ENCODE measurements around the gene TMEM217.

- TF ChIP-seq POLR2AphosphoS5 (IDR thresholded peaks at IDR 0.05; ENCODE audit: low read depth, low read length) (no peak), SIN3A (IDR thresholded peaks at IDR 0.05; ENCODE audit: borderline replicate concordance, insufficient read depth, low read length) (no peak)
- TF ChIP-seq, protein P1, sequence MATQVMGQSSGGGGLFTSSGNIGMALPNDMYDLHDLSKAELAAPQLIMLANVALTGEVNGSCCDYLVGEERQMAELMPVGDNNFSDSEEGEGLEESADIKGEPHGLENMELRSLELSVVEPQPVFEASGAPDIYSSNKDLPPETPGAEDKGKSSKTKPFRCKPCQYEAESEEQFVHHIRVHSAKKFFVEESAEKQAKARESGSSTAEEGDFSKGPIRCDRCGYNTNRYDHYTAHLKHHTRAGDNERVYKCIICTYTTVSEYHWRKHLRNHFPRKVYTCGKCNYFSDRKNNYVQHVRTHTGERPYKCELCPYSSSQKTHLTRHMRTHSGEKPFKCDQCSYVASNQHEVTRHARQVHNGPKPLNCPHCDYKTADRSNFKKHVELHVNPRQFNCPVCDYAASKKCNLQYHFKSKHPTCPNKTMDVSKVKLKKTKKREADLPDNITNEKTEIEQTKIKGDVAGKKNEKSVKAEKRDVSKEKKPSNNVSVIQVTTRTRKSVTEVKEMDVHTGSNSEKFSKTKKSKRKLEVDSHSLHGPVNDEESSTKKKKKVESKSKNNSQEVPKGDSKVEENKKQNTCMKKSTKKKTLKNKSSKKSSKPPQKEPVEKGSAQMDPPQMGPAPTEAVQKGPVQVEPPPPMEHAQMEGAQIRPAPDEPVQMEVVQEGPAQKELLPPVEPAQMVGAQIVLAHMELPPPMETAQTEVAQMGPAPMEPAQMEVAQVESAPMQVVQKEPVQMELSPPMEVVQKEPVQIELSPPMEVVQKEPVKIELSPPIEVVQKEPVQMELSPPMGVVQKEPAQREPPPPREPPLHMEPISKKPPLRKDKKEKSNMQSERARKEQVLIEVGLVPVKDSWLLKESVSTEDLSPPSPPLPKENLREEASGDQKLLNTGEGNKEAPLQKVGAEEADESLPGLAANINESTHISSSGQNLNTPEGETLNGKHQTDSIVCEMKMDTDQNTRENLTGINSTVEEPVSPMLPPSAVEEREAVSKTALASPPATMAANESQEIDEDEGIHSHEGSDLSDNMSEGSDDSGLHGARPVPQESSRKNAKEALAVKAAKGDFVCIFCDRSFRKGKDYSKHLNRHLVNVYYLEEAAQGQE (IDR thresholded peaks at IDR 0.05; ENCODE audit: insufficient read depth in 1 of 2, low read depth in 2 of 2, low read length in 2 of 2): no peak
Observed at GRCh38 chr6:37283671-37284151, 25.8 kb upstream of the TMEM217 start.
